ENCODE results near the gene KLK11.

Gene KLK11

GRCh38 chr19:51018745-51019543, 7.5 kb downstream of the KLK11 start:
- H3K27ac ChIP-seq, result no peak overlapping the region
- POLR2A ChIA-PET (ENCODE audit: low non-redundant PET), result interaction anchor here (0.7 kb wide), 2 partner anchors 24 to 78 kb away, joined by 4 read pairs; no protein-coding TSS in a partner anchor
- TF ChIP-seq, protein P1, sequence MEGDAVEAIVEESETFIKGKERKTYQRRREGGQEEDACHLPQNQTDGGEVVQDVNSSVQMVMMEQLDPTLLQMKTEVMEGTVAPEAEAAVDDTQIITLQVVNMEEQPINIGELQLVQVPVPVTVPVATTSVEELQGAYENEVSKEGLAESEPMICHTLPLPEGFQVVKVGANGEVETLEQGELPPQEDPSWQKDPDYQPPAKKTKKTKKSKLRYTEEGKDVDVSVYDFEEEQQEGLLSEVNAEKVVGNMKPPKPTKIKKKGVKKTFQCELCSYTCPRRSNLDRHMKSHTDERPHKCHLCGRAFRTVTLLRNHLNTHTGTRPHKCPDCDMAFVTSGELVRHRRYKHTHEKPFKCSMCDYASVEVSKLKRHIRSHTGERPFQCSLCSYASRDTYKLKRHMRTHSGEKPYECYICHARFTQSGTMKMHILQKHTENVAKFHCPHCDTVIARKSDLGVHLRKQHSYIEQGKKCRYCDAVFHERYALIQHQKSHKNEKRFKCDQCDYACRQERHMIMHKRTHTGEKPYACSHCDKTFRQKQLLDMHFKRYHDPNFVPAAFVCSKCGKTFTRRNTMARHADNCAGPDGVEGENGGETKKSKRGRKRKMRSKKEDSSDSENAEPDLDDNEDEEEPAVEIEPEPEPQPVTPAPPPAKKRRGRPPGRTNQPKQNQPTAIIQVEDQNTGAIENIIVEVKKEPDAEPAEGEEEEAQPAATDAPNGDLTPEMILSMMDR (conservative IDR thresholded peaks at IDR 0.05; ENCODE audit: low read depth), result no peak
- peak; percentile 42 for DNase-seq (ENCODE audit: low spot score)
- CTCF ChIA-PET, result interaction anchor here (0.6 to 5.9 kb wide), 5 partner anchors 76 to 226 kb away, joined by 3 to 64 read pairs (median 5); no protein-coding TSS in a partner anchor

- ChIA-PET CTCF (interaction anchor here (0.6 to 5.9 kb wide), 29 partner anchors 9 to 1202 kb away, joined by 3 to 64 read pairs (median 4); partner anchors contain the start of genes ACP4, KLK11 and KLK8), POLR2A (ENCODE audit: low non-redundant PET) (interaction anchor here (0.9 to 1.0 kb wide), 2 partner anchors 16 to 84 kb away, joined by 3 read pairs; partner anchors contain the start of gene KLK8)
- H3K27ac ChIP-seq, result no peak overlapping the region
- TF ChIP-seq, protein P1 (conservative IDR thresholded peaks at IDR 0.05; ENCODE audit: low read depth), result peak; percentile 82
- DNase-seq (ENCODE audit: low spot score), result peak; percentile 90
Observed at GRCh38 chr19:51016798-51017683, 9.4 kb downstream of the KLK11 start.

DNA sequence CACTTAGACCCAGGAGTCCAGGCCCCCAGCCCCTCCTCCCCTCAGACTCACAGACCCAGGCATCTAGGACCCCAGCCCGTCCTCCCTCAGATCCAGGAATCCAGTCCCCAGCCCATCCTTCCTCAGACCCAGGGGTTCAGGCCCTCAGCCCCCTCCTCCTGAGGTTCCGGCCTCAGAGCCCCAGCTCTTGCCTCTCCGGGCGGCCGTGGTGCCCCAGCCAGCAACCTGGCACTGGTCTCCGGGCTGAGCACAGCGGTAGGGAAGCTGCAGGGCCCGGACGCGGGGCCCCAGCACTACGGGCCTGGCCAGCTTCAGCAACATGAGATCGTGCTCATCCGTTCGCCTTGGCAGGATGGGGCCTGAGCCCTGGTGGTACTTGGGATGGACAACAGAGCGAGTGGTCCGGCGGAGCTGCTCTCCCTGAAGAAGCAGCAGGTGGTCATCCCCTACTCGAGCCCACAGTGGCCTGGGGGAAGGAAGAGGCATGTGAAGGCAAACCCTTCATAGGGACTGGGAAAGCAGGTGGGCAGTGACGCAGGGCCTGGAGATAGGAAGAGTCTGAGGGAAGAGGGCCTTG, 10.6 kb downstream of the KLK11 start:
- CTCF ChIA-PET, result interaction anchor here (0.6 to 2.5 kb wide), 5 partner anchors 14 to 153 kb away, joined by 3 to 20 read pairs (median 7); partner anchors contain the start of gene KLK8
- TF ChIP-seq, protein P1 (conservative IDR thresholded peaks at IDR 0.05; ENCODE audit: low read depth), result no peak
- H3K27ac ChIP-seq, result no peak overlapping the region
- DNase-seq (ENCODE audit: low spot score), result no peak
- POLR2A ChIA-PET (ENCODE audit: low non-redundant PET), result interaction anchor here (1.0 kb wide), 1 partner anchor 82 kb away, joined by 3 read pairs; no protein-coding TSS in a partner anchor

DNA sequence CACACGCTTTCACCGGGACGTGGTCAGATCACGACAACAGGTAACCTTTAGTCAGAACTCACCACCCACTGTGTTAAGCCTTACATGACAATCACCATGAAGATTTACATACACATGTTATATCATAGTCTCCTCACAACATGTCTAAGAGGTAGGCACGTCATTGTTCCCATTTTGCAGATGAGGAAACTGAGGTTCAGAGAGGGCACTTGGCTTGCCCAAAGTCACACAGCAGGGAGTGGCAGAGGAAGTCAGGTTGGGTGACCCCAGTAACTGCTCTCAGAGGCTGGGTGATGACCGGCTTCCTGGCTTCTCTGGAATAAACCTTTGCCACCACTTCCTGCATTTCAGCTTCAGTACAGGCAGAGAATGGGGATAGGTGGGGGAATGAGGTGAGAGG, 12.2 kb downstream of the KLK11 start:
- no peak for DNase-seq (ENCODE audit: low spot score)
- POLR2A ChIA-PET (ENCODE audit: low non-redundant PET), result no interaction called here
- CTCF ChIA-PET, result no interaction called here
- TF ChIP-seq, protein P1 (conservative IDR thresholded peaks at IDR 0.05; ENCODE audit: low read depth), result no peak
- H3K27ac ChIP-seq, result no peak overlapping the region

DNA sequence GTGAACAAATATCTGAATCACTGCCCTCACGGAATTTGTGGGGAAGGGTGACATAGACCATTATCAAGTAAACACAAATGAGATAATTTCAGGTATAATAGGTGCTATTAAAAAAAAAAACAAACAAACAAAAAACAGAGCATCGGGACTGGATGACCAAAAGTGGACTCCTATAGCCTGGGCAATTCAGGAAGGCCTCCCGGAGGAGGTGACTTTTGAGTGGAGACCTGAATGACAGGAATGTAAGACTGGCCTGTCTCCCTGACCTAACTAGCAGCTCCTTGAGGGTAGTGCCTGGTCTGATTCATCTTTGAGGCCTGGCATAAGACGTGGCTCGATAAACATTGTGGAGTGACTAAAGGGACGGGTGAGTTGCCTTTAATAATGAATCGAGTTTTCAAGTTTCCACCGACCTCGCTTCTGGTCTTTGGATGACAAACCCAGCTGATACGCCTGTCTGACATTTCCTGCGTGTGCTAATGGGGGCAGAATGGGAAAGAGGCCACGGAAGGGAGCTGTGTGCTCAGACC, 13.7 kb downstream of the KLK11 start:
- POLR2A ChIA-PET (ENCODE audit: low non-redundant PET), result no interaction called here
- H3K27ac ChIP-seq, result no peak overlapping the region

More for the DNA sequence above, 13.7 kb downstream of the KLK11 start:
- CTCF ChIA-PET, result no interaction called here
- TF ChIP-seq, protein P1 (conservative IDR thresholded peaks at IDR 0.05; ENCODE audit: low read depth), result no peak
- DNase-seq (ENCODE audit: low spot score), result no peak
